Transverse colon (tissue), 4 donors: ENCODE data around the gene ZNF106. TPM values are rescaled to one million over a fixed set of nuclear protein-coding genes. Genes with fewer than 3 reads are reported as not detected.

ENCODE experiments used
- DNase-seq: peaks from one replicate; pipeline ENCODE4 v3.0.0-alpha.2; 2019
- H3K27ac ChIP-seq, 4 donors: fragments of 200-600 bp; sonication (generic); 2 replicates each; pipeline ENCODE4 v1.5.1; 2016 to 2018; ENCODE audit warnings: inconsistent platforms in 4 of 4
- H3K27me3 ChIP-seq: fragments of 200-600 bp; sonication (generic); 2 replicates; pipeline ENCODE4 v1.5.1; 2017; ENCODE audit warnings: inconsistent platforms
- H3K36me3 ChIP-seq, 4 donors: fragments of 200-600 bp; sonication (generic); 2 replicates each; pipeline ENCODE4 v1.5.1; 2017 to 2019; ENCODE audit warnings: inconsistent platforms in 4 of 4
- H3K4me1 ChIP-seq, 4 donors: fragments of 200-600 bp; sonication (generic); 2 replicates each; pipeline ENCODE4 v1.5.1; 2017 to 2020; ENCODE audit warnings: inconsistent platforms in 4 of 4
- H3K4me3 ChIP-seq, 4 donors: fragments of 200-600 bp; sonication (generic); 1 replicate in 1 of 4; 2 replicates in 3 of 4; pipeline versions ENCODE4 v1.5.1 to v1.6.1; 2017 to 2019; ENCODE audit warnings: inconsistent platforms in 4 of 4
- H3K9me3 ChIP-seq, 2 donors: fragments of 200-600 bp; sonication (generic); 2 replicates each; pipeline ENCODE4 v1.5.1; 2017 to 2019; ENCODE audit warnings: inconsistent platforms in 2 of 2
- EP300 ChIP-seq: sonication (generic); formaldehyde crosslinking; IDR thresholded peaks from one replicate; pipeline ENCODE4 v1.6.1; 2017; ENCODE audit warnings: antibody characterized with exemption, low read depth
- POLR2A ChIP-seq: fragments of 450-650 bp; IDR thresholded peaks from one replicate; pipeline ENCODE4 v1.6.1; 2016; ENCODE audit warnings: antibody characterized with exemption, mild to moderate bottlenecking, moderate library complexity
- POLR2AphosphoS5 ChIP-seq, 3 donors: sonication (generic); formaldehyde crosslinking; IDR thresholded peaks; one replicate each; pipeline ENCODE4 v1.6.1; 2016; ENCODE audit warnings: antibody characterized with exemption in 3 of 3
- WGBS, 2 donors: methylation state at CpG; one replicate each; pipeline ENCODE4 v1.1.5; 2018; ENCODE audit warnings: low coverage in 1 of 2; 5-methylcytosine and 5-hydroxymethylcytosine counted together
- in situ Hi-C, 4 donors: fragments of 200-750 bp; cut with MboI; loops; one replicate each; pipeline versions ENCODE4 v1.15.0 to v1.15.1; 2017; ENCODE audit warnings: low sequenced_read_pairs in 3 of 4, low pct_ligation_motif_present in 1 of 4, low pct_unique_long_range_greater_than_20kb in 1 of 4
- intact Hi-C: fragments of 100-400 bp; cut with DNase I; formaldehyde crosslinking; loops from one replicate; pipeline ENCODE4 v1.15.1; 2023; ENCODE audit warnings: low total_unique reads
- total RNA-seq, 4 donors: library from RNA; depleted of rRNA; stranded (reverse); fragments of >200 nt; gene quantifications; one replicate each; pipeline ENCODE4 v1.1.0, GENCODE V29; 2016
- TF ChIP-seq, protein P1 (sequence below), 5 experiments: fragments of 200-600 bp in 3 of 5; fragments of 450-650 bp in 2 of 5; sonication (generic) in 3 of 5; IDR thresholded peaks; 1 replicate in 2 of 5; 2 replicates in 3 of 5; pipeline ENCODE4 v1.5.1; 2016 to 2017; ENCODE audit warnings: antibody characterized with exemption in 5 of 5, inconsistent platforms in 3 of 5, mild to moderate bottlenecking in 2 of 5, moderate library complexity in 1 of 5

ZNF106 gene
- total RNA-seq, 4 donors from 2014 or later: 44.2 to 60.6 (median 50.0) TPM

DNA sequence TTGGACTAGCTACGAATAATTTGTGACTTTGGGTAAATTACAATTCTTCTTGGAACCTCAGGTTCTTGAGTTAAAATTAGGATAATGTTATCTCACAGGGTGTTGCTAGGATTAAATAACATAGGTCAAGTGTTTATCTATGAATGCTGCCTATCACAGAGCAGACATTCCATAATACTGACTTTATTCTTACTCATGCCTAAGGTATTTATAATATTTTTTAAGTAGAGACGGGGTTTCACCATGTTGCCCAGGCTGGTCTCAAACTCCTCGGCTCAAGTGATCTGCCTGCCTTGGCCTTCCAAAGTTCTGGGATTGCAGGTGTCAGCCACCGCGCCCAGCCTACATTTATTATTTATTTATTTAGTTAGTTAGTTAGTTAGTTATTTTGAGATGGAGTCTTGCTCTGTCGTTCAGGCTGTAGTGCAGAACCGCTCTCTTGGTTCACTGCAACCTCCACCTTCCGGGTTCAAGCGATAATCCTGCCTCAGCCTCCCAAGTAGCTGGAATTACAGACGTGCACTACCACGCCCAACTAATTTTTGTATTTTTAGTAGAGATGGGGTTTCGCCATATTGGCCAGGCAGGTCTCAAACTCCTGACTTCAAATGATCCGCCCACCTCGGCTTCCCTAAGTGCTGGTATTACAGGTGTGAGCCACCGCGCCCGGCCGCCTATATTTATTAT, 741 bp upstream of the ZNF106 start:
- no peaks in the 10 kb centered on the region for H3K27me3 ChIP-seq
- peak overlapping the region in 3 of 4 donors; percentile 70 to 98 (median 91) for H3K4me3 ChIP-seq
- H3K36me3 ChIP-seq: no peaks in the 10 kb centered on the region
- H3K9me3 ChIP-seq: no peaks in the 10 kb centered on the region
- H3K27ac ChIP-seq: peak overlapping the region; percentile 90 to 95 (median 94)
- no peak for DNase-seq
- intact Hi-C loops: no loop called here
- TF ChIP-seq POLR2AphosphoS5 (IDR thresholded peaks at IDR 0.05): no peak
- no peak for TF ChIP-seq POLR2A
- TF ChIP-seq, protein P1, sequence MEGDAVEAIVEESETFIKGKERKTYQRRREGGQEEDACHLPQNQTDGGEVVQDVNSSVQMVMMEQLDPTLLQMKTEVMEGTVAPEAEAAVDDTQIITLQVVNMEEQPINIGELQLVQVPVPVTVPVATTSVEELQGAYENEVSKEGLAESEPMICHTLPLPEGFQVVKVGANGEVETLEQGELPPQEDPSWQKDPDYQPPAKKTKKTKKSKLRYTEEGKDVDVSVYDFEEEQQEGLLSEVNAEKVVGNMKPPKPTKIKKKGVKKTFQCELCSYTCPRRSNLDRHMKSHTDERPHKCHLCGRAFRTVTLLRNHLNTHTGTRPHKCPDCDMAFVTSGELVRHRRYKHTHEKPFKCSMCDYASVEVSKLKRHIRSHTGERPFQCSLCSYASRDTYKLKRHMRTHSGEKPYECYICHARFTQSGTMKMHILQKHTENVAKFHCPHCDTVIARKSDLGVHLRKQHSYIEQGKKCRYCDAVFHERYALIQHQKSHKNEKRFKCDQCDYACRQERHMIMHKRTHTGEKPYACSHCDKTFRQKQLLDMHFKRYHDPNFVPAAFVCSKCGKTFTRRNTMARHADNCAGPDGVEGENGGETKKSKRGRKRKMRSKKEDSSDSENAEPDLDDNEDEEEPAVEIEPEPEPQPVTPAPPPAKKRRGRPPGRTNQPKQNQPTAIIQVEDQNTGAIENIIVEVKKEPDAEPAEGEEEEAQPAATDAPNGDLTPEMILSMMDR (IDR thresholded peaks at IDR 0.05): no peak
- TF ChIP-seq EP300: no peak
- in situ Hi-C loops: no loop called here
- 75 to 85% methylated on average over 14 to 18 of the region's 18 CpGs for WGBS, 2 donors
- peaks cover 10 to 49% (median 33%) of the 10 kb centered on the region in 4 donors for H3K4me1 ChIP-seq

DNA sequence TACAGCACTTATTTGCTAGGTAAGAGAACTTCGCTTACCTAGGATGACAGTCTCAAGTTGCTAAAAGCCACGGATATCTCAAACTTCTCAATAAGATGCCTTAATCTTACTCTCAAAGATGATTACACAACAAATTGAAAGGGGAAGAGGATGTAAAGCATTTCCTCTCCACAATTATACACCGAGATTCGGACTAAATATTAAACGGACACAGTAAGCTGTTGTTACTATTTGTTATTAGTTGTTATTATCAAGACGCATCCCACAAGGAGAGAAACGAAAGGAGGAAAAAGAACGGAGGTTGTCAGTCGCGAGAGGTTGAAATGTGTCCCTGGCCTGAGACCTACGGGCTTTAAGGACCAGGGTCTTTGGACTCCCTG, 660 bp downstream of the ZNF106 start:
- no peaks in the 10 kb centered on the region for H3K27me3 ChIP-seq
- H3K9me3 ChIP-seq: no peaks in the 10 kb centered on the region
- no peaks in the 10 kb centered on the region for H3K36me3 ChIP-seq
- no peak for DNase-seq
- H3K4me1 ChIP-seq: peaks cover 10 to 43% (median 26%) of the 10 kb centered on the region in 4 donors
- peak overlapping the region; percentile 90 to 95 (median 94) for H3K27ac ChIP-seq
- peak overlapping the region; percentile 70 to 98 (median 89) for H3K4me3 ChIP-seq
- 1 to 4% methylated on average over 7 to 11 of the region's 11 CpGs for WGBS, 2 donors
- intact Hi-C loops: no loop called here
- TF ChIP-seq POLR2AphosphoS5 (IDR thresholded peaks at IDR 0.05): no peak
- TF ChIP-seq, protein P1 (IDR thresholded peaks at IDR 0.05): no peak
- TF ChIP-seq EP300: no peak
- in situ Hi-C loops: no loop called here

DNA sequence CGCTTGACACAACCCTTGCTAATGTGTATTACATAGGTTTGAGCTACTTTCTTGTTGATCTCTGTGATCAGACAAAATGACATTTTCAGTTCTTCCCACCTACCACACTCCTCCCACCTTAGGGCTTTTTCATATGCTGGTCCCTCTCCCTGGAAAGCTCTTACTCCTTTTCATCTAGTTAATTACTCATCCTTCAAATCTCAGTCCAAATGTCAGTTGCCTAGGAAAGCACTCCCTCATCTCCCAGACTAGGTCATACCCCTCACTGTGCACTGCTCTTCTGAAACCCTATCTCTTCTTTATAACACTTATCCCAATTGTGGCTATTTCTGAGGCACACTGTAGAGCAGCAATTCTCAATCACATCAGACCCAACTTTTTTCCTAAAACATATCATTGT, 7.3 kb downstream of the ZNF106 start:
- no peak overlapping the region for H3K27ac ChIP-seq
- H3K36me3 ChIP-seq: no peaks in the 10 kb centered on the region
- no peaks in the 10 kb centered on the region for H3K27me3 ChIP-seq
- H3K9me3 ChIP-seq: no peaks in the 10 kb centered on the region
- intact Hi-C loops: no loop called here
- in situ Hi-C loops: no loop called here
- no peak for DNase-seq
- TF ChIP-seq POLR2A (no peak), POLR2AphosphoS5 (IDR thresholded peaks at IDR 0.05) (no peak), EP300 (no peak)
- TF ChIP-seq, protein P1 (IDR thresholded peaks at IDR 0.05): no peak
- no peak overlapping the region for H3K4me3 ChIP-seq
- 82 to 97% methylated on average over 1 of the region's 1 CpG for WGBS, 2 donors
- H3K4me1 ChIP-seq: peaks cover 0 to 1% (median 0%) of the 10 kb centered on the region in 4 donors

DNA sequence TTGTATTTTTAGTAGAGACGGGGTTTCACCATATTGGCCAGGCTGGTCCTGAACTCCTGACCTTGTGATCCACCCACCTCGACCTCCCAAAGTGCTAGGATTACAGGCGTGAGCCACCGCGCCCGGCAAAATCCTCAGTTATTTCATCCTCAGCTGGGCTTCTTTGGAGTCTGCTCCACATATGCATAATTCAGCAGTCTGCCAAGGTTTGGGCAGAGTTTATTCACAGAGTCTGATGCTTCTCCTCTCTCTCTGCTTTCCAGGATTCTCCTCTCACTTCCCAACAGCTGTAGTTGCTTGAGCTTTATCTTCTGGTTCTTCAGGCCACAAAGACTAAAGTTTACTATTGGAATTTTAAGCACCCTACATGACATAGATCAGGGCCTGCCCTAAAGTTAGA, 8.2 kb downstream of the ZNF106 start:
- Histone ChIP-seq H3K4me3 (no peak overlapping the region), H3K4me1 (no peaks in the 10 kb centered on the region), H3K27ac (no peak overlapping the region), H3K27me3 (no peaks in the 10 kb centered on the region), H3K9me3 (no peaks in the 10 kb centered on the region), H3K36me3 (no peaks in the 10 kb centered on the region)
- in situ Hi-C loops: no loop called here
- 95 to 100% methylated on average over 4 to 6 of the region's 6 CpGs for WGBS, 2 donors
- DNase-seq: no peak
- intact Hi-C loops: no loop called here
- TF ChIP-seq, protein P1 (IDR thresholded peaks at IDR 0.05): no peak
- TF ChIP-seq POLR2AphosphoS5 (IDR thresholded peaks at IDR 0.05): no peak
- no peak for TF ChIP-seq EP300
- TF ChIP-seq POLR2A: no peak
